ENCODE results near the gene ZNF581.

GRCh38 chr19:55616395-55616875 is 27.0 kb upstream of the ZNF581 start:
- TF ChIP-seq CTCF (IDR thresholded peaks at IDR 0.05) (no peak), POLR2A (IDR thresholded peaks at IDR 0.05) (no peak)

Data from heart left ventricle (tissue), 13 donors.